OCI-LY7 (cell line): Measurements from ENCODE around the gene ZFHX2. TPM values are rescaled to one million over a fixed set of nuclear protein-coding genes. Genes with fewer than 3 reads are reported as not detected.

ENCODE experiments used
- BruUV-seq: library from RNA; stranded (reverse); fragments of 400-500 nt; replicated peaks from 2 replicates; lab custom pipeline; 2021; lab: Mats Ljungman, UMichigan
- CTCF ChIA-PET: fragments of 300-600 bp; sonication (Branson Sonifier 250); formaldehyde crosslinking; loops from one replicate; lab custom pipeline; 2022; ENCODE audit warnings: antibody characterized with exemption; ENCODE audit not compliant: unreplicated experiment; lab: Charles Lee
- POLR2A ChIA-PET: fragments of 300-600 bp; sonication (Branson Sonifier 250); formaldehyde crosslinking; loops from one replicate; lab custom pipeline; 2022; ENCODE audit warnings: antibody characterized with exemption; lab: Charles Lee
- DNase-seq: peaks from one replicate; pipeline ENCODE4 v3.0.0-alpha.2; 2015; ENCODE audit warnings: low spot score
- H2AFZ ChIP-seq: fragments of 200-600 bp; sonication (generic), shearing (Covaris generic); 2 replicates; pipeline ENCODE4 v1.6.1; 2014; ENCODE audit warnings: mild to moderate bottlenecking, antibody characterized with exemption, low read length, moderate library complexity
- H3K27ac ChIP-seq: fragments of 200-600 bp; sonication (generic); 2 replicates; pipeline ENCODE4 v1.5.1; 2014; ENCODE audit warnings: mixed run types, low read depth, mild to moderate bottlenecking, moderate library complexity, low read length, inconsistent platforms; ENCODE audit not compliant: poor library complexity, severe bottlenecking
- H3K36me3 ChIP-seq: fragments of 200-600 bp; sonication (generic); 2 replicates; pipeline ENCODE4 v1.6.1; 2014; ENCODE audit warnings: mild to moderate bottlenecking, antibody characterized with exemption, low read length, moderate library complexity, mixed read lengths; ENCODE audit not compliant: insufficient read depth
- H3K4me1 ChIP-seq: fragments of 200-600 bp; sonication (generic); 2 replicates; pipeline ENCODE4 v1.5.1; 2014; ENCODE audit warnings: mild to moderate bottlenecking, low read length; ENCODE audit not compliant: insufficient read depth, poor library complexity, severe bottlenecking
- H3K4me2 ChIP-seq: fragments of 200-600 bp; sonication (generic); 2 replicates; pipeline ENCODE4 v1.6.1; 2014; ENCODE audit warnings: mild to moderate bottlenecking, low read length
- H3K4me3 ChIP-seq: fragments of 200-600 bp; sonication (generic); 2 replicates; pipeline ENCODE4 v1.5.1; 2014; ENCODE audit warnings: mild to moderate bottlenecking, low read depth, low read length; ENCODE audit not compliant: poor library complexity, severe bottlenecking
- H3K79me2 ChIP-seq: fragments of 200-600 bp; sonication (generic); 2 replicates; pipeline ENCODE4 v1.6.1; 2016; ENCODE audit warnings: low read depth, mild to moderate bottlenecking, low read length, moderate library complexity, mixed read lengths; ENCODE audit not compliant: insufficient read depth
- H3K9me2 ChIP-seq: fragments of 200-600 bp; sonication (generic); 2 replicates; pipeline ENCODE4 v1.6.1; 2016; ENCODE audit warnings: mild to moderate bottlenecking, low read length, mixed read lengths; ENCODE audit not compliant: insufficient read depth
- H3K9me3 ChIP-seq: fragments of 200-600 bp; sonication (generic); 2 replicates; pipeline ENCODE4 v1.6.1; 2014; ENCODE audit warnings: mild to moderate bottlenecking, mixed run types, low read length, mixed read lengths
- H4K20me1 ChIP-seq: fragments of 200-600 bp; sonication (generic); 2 replicates; pipeline ENCODE4 v1.6.1; 2014; ENCODE audit warnings: mild to moderate bottlenecking, antibody characterized with exemption, low read length, moderate library complexity, mixed read lengths; ENCODE audit not compliant: insufficient read depth
- EZH2phosphoT487 ChIP-seq: fragments of 200-600 bp; sonication (generic); IDR thresholded peaks from 2 replicates; pipeline ENCODE4 v1.6.1; 2018; ENCODE audit warnings: low read depth, borderline replicate concordance, mild to moderate bottlenecking, mixed run types, antibody characterized with exemption, low read length, moderate library complexity, mixed read lengths
- intact Hi-C: fragments of 100-400 bp; cut with micrococcal nuclease; formaldehyde crosslinking; loops from one replicate; pipeline ENCODE4 v1.10.0; 2022; ENCODE audit not compliant: unreplicated experiment
- total RNA-seq, 2 experiments: library from RNA; depleted of rRNA in 1 of 2; stranded (reverse); fragments of >200 nt in 1 of 2; shearing (Covaris generic) in 1 of 2; gene quantifications; 2 replicates each; pipeline ENCODE4 v1.2.3, GENCODE V29; 2014 to 2022
- TF ChIP-seq, protein P1 (sequence below): fragments of 200-600 bp; sonication (generic); conservative IDR thresholded peaks from 2 replicates; pipeline ENCODE4 v1.5.1; 2014; ENCODE audit warnings: mild to moderate bottlenecking, antibody characterized with exemption, low read length, moderate library complexity, mixed read lengths

ZFHX2 gene
- total RNA-seq, 2 experiments from 2014 or later = 0.60 to 1.8 TPM

DNA sequence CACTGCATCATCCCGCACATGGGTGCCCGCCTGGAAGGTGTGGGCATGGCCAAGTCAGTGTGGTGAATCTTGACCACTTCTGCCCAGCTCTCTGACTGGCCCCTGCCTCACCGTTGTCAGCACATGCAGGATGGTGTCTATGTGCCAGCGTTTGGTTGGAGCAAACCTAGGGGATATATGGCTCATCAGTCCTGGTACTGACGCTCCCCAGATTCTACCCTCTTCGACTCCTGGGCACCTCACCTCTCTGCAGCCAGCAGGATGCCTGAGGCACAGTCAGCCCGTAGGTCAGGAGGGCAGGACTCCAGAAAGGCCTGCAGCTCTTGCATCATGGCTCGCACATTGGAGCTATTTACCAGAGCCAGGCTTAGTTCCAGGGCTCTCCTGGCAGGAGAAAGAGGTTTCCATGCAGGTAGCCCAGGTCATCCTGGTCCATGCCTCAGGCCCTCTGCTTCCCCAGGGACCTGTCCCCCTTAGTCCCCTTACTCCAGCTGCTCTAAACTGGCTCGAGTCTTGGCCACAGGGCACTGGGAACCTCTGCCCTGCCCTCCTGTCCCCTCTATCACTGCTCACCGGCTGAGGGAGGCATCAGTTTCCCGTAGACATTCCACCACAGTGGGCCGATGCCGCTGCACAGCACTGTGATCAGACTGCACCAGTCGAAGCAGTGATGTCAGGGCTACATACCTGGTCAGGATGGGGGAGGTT lies 12.1 kb upstream of the ZFHX2 start:
- H3K9me3 ChIP-seq = no peaks in the 10 kb centered on the region
- peaks cover 16% of the 10 kb centered on the region for H3K4me1 ChIP-seq
- no peak overlapping the region for H2AFZ ChIP-seq
- H3K79me2 ChIP-seq = peaks cover 9% of the 10 kb centered on the region; the same call in 1 of the 2 replicates
- CTCF ChIA-PET = no interaction called here
- H3K4me3 ChIP-seq = no peak overlapping the region
- BruUV-seq = no TSS peak
- no peaks in the 10 kb centered on the region for H3K9me2 ChIP-seq
- H4K20me1 ChIP-seq = no peaks in the 10 kb centered on the region; the same call in 1 of the 2 replicates
- TF ChIP-seq, protein P1, sequence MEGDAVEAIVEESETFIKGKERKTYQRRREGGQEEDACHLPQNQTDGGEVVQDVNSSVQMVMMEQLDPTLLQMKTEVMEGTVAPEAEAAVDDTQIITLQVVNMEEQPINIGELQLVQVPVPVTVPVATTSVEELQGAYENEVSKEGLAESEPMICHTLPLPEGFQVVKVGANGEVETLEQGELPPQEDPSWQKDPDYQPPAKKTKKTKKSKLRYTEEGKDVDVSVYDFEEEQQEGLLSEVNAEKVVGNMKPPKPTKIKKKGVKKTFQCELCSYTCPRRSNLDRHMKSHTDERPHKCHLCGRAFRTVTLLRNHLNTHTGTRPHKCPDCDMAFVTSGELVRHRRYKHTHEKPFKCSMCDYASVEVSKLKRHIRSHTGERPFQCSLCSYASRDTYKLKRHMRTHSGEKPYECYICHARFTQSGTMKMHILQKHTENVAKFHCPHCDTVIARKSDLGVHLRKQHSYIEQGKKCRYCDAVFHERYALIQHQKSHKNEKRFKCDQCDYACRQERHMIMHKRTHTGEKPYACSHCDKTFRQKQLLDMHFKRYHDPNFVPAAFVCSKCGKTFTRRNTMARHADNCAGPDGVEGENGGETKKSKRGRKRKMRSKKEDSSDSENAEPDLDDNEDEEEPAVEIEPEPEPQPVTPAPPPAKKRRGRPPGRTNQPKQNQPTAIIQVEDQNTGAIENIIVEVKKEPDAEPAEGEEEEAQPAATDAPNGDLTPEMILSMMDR = no peak
- no peak for TF ChIP-seq EZH2phosphoT487
- intact Hi-C loops = loop anchor here (10.0 kb wide), 1 partner anchor 801 kb away; the partner anchor contains the start of gene NFATC4
- no peak overlapping the region for H3K4me2 ChIP-seq
- no peak overlapping the region for H3K27ac ChIP-seq
- peaks cover 76% of the 10 kb centered on the region for H3K36me3 ChIP-seq
- no peak for DNase-seq
- POLR2A ChIA-PET = interaction anchor here (0.6 kb wide), 1 partner anchor 596 kb away, joined by 4 read pairs; no protein-coding TSS in a partner anchor

DNA sequence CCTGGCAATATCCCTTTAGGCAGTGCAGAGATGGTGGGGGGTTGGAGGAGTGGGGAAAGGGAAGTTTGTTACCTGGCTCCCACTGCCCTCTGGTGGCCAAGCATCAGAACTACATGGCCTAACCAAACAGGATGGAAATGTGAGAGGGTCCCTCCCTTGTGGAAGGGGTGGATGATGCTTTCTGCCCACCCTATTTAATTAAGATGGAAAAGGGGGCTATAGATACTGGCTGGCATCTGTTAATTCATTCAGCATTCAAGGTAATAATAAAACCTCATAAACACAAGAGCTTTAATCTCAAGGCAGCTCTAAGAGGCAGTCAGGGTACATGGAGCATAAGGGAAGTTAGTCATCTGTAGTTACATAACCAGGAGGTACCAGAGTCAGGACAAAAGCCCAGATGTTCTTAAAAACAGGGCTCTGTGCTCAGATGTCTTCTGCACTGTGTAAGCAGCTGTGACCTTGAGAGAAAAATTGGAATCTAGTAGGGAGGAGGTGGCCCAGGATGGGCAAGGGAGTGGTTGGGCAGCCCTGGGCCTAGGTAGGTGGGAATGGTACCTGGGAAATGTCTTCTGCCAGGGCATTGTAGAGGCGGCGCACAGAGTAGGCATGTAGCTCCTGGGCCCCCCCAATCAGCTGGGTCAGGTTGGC lies 11.4 kb upstream of the ZFHX2 start:
- Histone ChIP-seq H3K9me3 (no peaks in the 10 kb centered on the region), H3K27ac (no peak overlapping the region), H4K20me1 (no peaks in the 10 kb centered on the region; the same call in 1 of the 2 replicates), H3K9me2 (no peaks in the 10 kb centered on the region), H2AFZ (no peak overlapping the region), H3K4me1 (peaks cover 11% of the 10 kb centered on the region), H3K4me3 (no peak overlapping the region), H3K79me2 (peaks cover 9% of the 10 kb centered on the region; the same call in 1 of the 2 replicates), H3K36me3 (peaks cover 81% of the 10 kb centered on the region), H3K4me2 (no peak overlapping the region)
- DNase-seq = peak; percentile 68
- ChIA-PET POLR2A (interaction anchor here (0.6 kb wide), 1 partner anchor 597 kb away, joined by 4 read pairs; no protein-coding TSS in a partner anchor), CTCF (no interaction called here)
- TF ChIP-seq, protein P1 = peak; percentile 89
- TF ChIP-seq EZH2phosphoT487 = no peak
- TSS peak; percentile 15 for BruUV-seq
- intact Hi-C loops = loop anchor here (1.0 to 10.0 kb wide), 2 partner anchors 85 to 802 kb away; partner anchors contain the start of gene NFATC4
